ENCODE measurements around the gene MRRF.
"Not testable (repeated sequence)": the region's sequence is repeated elsewhere in the genome, so short reads cannot be mapped to it uniquely, and the experiment has no call there.

MRRF gene

GRCh38 chr9:122277285-122277897 lies 12.7 kb downstream of the MRRF start:
- no peak for DNase-seq

- DNase-seq, result no peak
Observed at GRCh38 chr9:122281368-122281767, 16.7 kb downstream of the MRRF start.

GRCh38 chr9:122286764-122287163 lies 22.1 kb downstream of the MRRF start:
- no peak for DNase-seq

GRCh38 chr9:122287214-122287720 lies 22.6 kb downstream of the MRRF start:
- DNase-seq, result no peak

- no peak for DNase-seq
Observed at GRCh38 chr9:122291458-122291857, 26.8 kb downstream of the MRRF start.

GRCh38 chr9:122294531-122294930 lies 29.8 kb downstream of the MRRF start:
- no peak for DNase-seq

- DNase-seq, result no peak
Observed at GRCh38 chr9:122297512-122297911, 32.8 kb downstream of the MRRF start.

- DNase-seq, result no peak
Observed at GRCh38 chr9:122302237-122303093, 37.8 kb downstream of the MRRF start.

GRCh38 chr9:122307061-122307460 lies 42.4 kb downstream of the MRRF start:
- no peak for DNase-seq

- DNase-seq, result no peak
Observed at GRCh38 chr9:122307925-122308324, 43.2 kb downstream of the MRRF start.

GRCh38 chr9:122309861-122310260 lies 45.2 kb downstream of the MRRF start:
- no peak for DNase-seq

- DNase-seq, result no peak
Observed at GRCh38 chr9:122314165-122314564, 49.5 kb downstream of the MRRF start.

GRCh38 chr9:122315534-122315933 lies 50.9 kb downstream of the MRRF start:
- no peak for DNase-seq

GRCh38 chr9:122318284-122318683 lies 53.6 kb downstream of the MRRF start:
- no peak for DNase-seq

- no peak for DNase-seq
Observed at GRCh38 chr9:122320413-122320881, 55.8 kb downstream of the MRRF start.

- DNase-seq, result no peak
Observed at GRCh38 chr9:122322553-122322952, 57.9 kb downstream of the MRRF start.

GRCh38 chr9:122324665-122325064 lies 60.0 kb downstream of the MRRF start:
- not testable (repeated sequence) for DNase-seq

- DNase-seq, result peak; percentile 42
Observed at GRCh38 chr9:122325124-122325523, 60.4 kb downstream of the MRRF start.

GRCh38 chr9:122327175-122327574 lies 62.5 kb downstream of the MRRF start:
- no peak for DNase-seq

- no peak for DNase-seq
Observed at GRCh38 chr9:122329597-122329996, 64.9 kb downstream of the MRRF start.

- DNase-seq, result not testable (repeated sequence)
Observed at GRCh38 chr9:122330466-122330865, 65.8 kb downstream of the MRRF start.

- DNase-seq, result peak; percentile 75
Observed at GRCh38 chr9:122331523-122331927, 66.8 kb downstream of the MRRF start.

GRCh38 chr9:122332083-122332482 lies 67.4 kb downstream of the MRRF start:
- peak; percentile 95 for DNase-seq

GRCh38 chr9:122332644-122333043 lies 68.0 kb downstream of the MRRF start:
- no peak for DNase-seq

All from OCI-M1 (cell line).